HCEC 1CT (cell line): ENCODE data around the gene BIN1.
"Not testable (repeated sequence)": the region's sequence is repeated elsewhere in the genome, so short reads cannot be mapped to it uniquely, and the experiment has no call there.

ENCODE experiments used
- DNase-seq: peaks from one replicate; pipeline ENCODE4 v3.0.0-alpha.2; 2017

The BIN1 gene

GRCh38 chr2:127043367-127044164 lies 63.4 kb downstream of the BIN1 start:
- DNase-seq = no peak

GRCh38 chr2:127041259-127041970 lies 65.5 kb downstream of the BIN1 start:
- DNase-seq = no peak

- no peak for DNase-seq
Observed at GRCh38 chr2:127040169-127040568, 66.8 kb downstream of the BIN1 start.

- no peak for DNase-seq
Observed at GRCh38 chr2:127039387-127040031, 67.4 kb downstream of the BIN1 start.

- no peak for DNase-seq
Observed at GRCh38 chr2:127037476-127037875, 69.5 kb downstream of the BIN1 start.

- no peak for DNase-seq
Observed at GRCh38 chr2:127034883-127035611, 71.9 kb downstream of the BIN1 start.

- no peak for DNase-seq
Observed at GRCh38 chr2:127034051-127034450, 72.9 kb downstream of the BIN1 start.

- peak; percentile 66 for DNase-seq
Observed at GRCh38 chr2:127032621-127033020, 74.3 kb downstream of the BIN1 start.

GRCh38 chr2:127029350-127030051 lies 77.5 kb downstream of the BIN1 start:
- no peak for DNase-seq

GRCh38 chr2:127028745-127029144 lies 78.2 kb downstream of the BIN1 start:
- DNase-seq = not testable (repeated sequence)

GRCh38 chr2:127027715-127028114 lies 79.2 kb downstream of the BIN1 start:
- peak; percentile 8 for DNase-seq

GRCh38 chr2:127025359-127026166 lies 81.4 kb downstream of the BIN1 start:
- DNase-seq = peak; percentile 73

GRCh38 chr2:127024769-127025358 lies 82.1 kb downstream of the BIN1 start:
- peak; percentile 17 for DNase-seq

- DNase-seq = peak; percentile 6
Observed at GRCh38 chr2:127023504-127023903, 83.5 kb downstream of the BIN1 start.

GRCh38 chr2:127022817-127023216 lies 84.1 kb downstream of the BIN1 start:
- DNase-seq = no peak

GRCh38 chr2:127020536-127020935 lies 86.4 kb downstream of the BIN1 start:
- DNase-seq = no peak

GRCh38 chr2:127017548-127017947 lies 89.4 kb downstream of the BIN1 start:
- DNase-seq = no peak

- no peak for DNase-seq
Observed at GRCh38 chr2:127016329-127016728, 90.6 kb downstream of the BIN1 start.

GRCh38 chr2:127015106-127015910 lies 91.6 kb downstream of the BIN1 start:
- no peak for DNase-seq

GRCh38 chr2:127014630-127015029 lies 92.3 kb downstream of the BIN1 start:
- peak; percentile 97 for DNase-seq
